GM23338 (cell line): ENCODE measurements around the gene STXBP5L. TPM values are rescaled to one million over a fixed set of nuclear protein-coding genes. Genes with fewer than 3 reads are reported as not detected.

Source experiments
- ATAC-seq: fragments of 200-7000 bp; cut with Tn5 transposase; 3 replicates; pipeline ENCODE4 v1.9.1; 2020
- DNase-seq: peaks from one replicate; pipeline ENCODE4 v3.0.0-alpha.2; 2015; ENCODE audit warnings: low spot score
- H2AFZ ChIP-seq: fragments of 200-600 bp; sonication (generic); 2 replicates; pipeline ENCODE4 v1.8.0; 2016; ENCODE audit warnings: antibody characterized with exemption, mild to moderate bottlenecking, moderate library complexity
- H3F3A ChIP-seq: fragments of 200-600 bp; sonication (generic); replicated peaks from 2 replicates; pipeline ENCODE4 v1.8.0; 2017; ENCODE audit warnings: antibody characterized with exemption, mixed run types, low read depth
- H3K27ac ChIP-seq: fragments of 200-600 bp; sonication (generic); 2 replicates; pipeline ENCODE4 v1.6.1; 2016; ENCODE audit warnings: low read depth
- H3K27me3 ChIP-seq: fragments of 200-600 bp; sonication (generic); 2 replicates; pipeline ENCODE4 v1.8.0; 2016; ENCODE audit warnings: mild to moderate bottlenecking, mixed run types, moderate library complexity; ENCODE audit not compliant: insufficient read depth
- H3K36me3 ChIP-seq: fragments of 200-600 bp; sonication (generic); 2 replicates; pipeline ENCODE4 v1.8.0; 2016; ENCODE audit warnings: mild to moderate bottlenecking; ENCODE audit not compliant: insufficient read depth
- H3K4me1 ChIP-seq: fragments of 200-600 bp; sonication (generic); 2 replicates; pipeline ENCODE4 v1.8.0; 2016; ENCODE audit warnings: mild to moderate bottlenecking, moderate library complexity; ENCODE audit not compliant: insufficient read depth
- H3K4me2 ChIP-seq: fragments of 200-600 bp; sonication (generic); 2 replicates; pipeline ENCODE4 v1.7.1; 2017; ENCODE audit warnings: mixed run types
- H3K4me3 ChIP-seq: fragments of 200-600 bp; sonication (generic); 2 replicates; pipeline ENCODE4 v1.6.1; 2016; ENCODE audit warnings: mixed run types
- H3K79me2 ChIP-seq: fragments of 200-600 bp; sonication (generic); replicated peaks from 2 replicates; pipeline ENCODE4 v1.8.0; 2017; ENCODE audit warnings: mild to moderate bottlenecking; ENCODE audit not compliant: insufficient read depth
- H3K9me2 ChIP-seq: fragments of 200-600 bp; sonication (generic); 2 replicates; pipeline ENCODE4 v1.8.0; 2017; ENCODE audit not compliant: insufficient read depth
- H4K20me1 ChIP-seq: fragments of 200-600 bp; sonication (generic); replicated peaks from 2 replicates; pipeline ENCODE4 v1.8.0; 2017; ENCODE audit warnings: mild to moderate bottlenecking; ENCODE audit not compliant: insufficient read depth
- H3K27ac Mint-ChIP-seq: 2 replicates; pipeline ENCODE4 v1.8.0; 2020; ENCODE audit warnings: inconsistent platforms, mild to moderate bottlenecking, moderate library complexity, mixed read lengths
- H3K27me3 Mint-ChIP-seq: 3 replicates; pipeline ENCODE4 v1.8.0; 2022; ENCODE audit warnings: low read depth, mild to moderate bottlenecking, moderate library complexity, mixed read lengths, inconsistent platforms; ENCODE audit not compliant: insufficient read depth, poor library complexity
- H3K36me3 Mint-ChIP-seq: 3 replicates; pipeline ENCODE4 v1.8.0; 2021; ENCODE audit warnings: low read depth, mild to moderate bottlenecking, inconsistent platforms, moderate library complexity, mixed read lengths
- H3K4me1 Mint-ChIP-seq: 3 replicates; pipeline ENCODE4 v1.8.0; 2020; ENCODE audit warnings: mild to moderate bottlenecking, inconsistent platforms, mixed read lengths
- H3K4me3 Mint-ChIP-seq: 3 replicates; pipeline ENCODE4 v1.8.0; 2021; ENCODE audit warnings: moderate library complexity, mild to moderate bottlenecking, inconsistent platforms, mixed read lengths
- H3K9me3 Mint-ChIP-seq: 3 replicates; pipeline ENCODE4 v1.8.0; 2020; ENCODE audit warnings: moderate library complexity, mild to moderate bottlenecking, inconsistent platforms, mixed read lengths
- CREB1 ChIP-seq: fragments of 250-450 bp; sonication (Bioruptor Pico); IDR thresholded peaks from 2 replicates; pipeline ENCODE4 v1.5.0; 2020; ENCODE audit warnings: low read depth, mild to moderate bottlenecking, moderate library complexity
- EZH2 ChIP-seq: fragments of 200-600 bp; sonication (generic); IDR thresholded peaks from one replicate; pipeline ENCODE4 v1.8.0; 2017; ENCODE audit warnings: antibody characterized with exemption, mild to moderate bottlenecking, low read depth; ENCODE audit not compliant: unreplicated experiment
- EZH2phosphoT487 ChIP-seq: fragments of 200-600 bp; sonication (generic); IDR thresholded peaks from one replicate; pipeline ENCODE4 v1.8.1; 2018; ENCODE audit warnings: antibody characterized with exemption; ENCODE audit not compliant: unreplicated experiment
- JUNB ChIP-seq: IDR thresholded peaks from one replicate; pipeline ENCODE4 v1.6.1; 2016; ENCODE audit warnings: antibody characterized with exemption; ENCODE audit not compliant: unreplicated experiment
- NANOG ChIP-seq: IDR thresholded peaks from 2 replicates; pipeline ENCODE4 v1.6.1; 2016; ENCODE audit warnings: antibody characterized with exemption, borderline replicate concordance
- STAT1 ChIP-seq: IDR thresholded peaks from one replicate; pipeline ENCODE4 v1.6.1; 2016; ENCODE audit warnings: antibody characterized with exemption; ENCODE audit not compliant: unreplicated experiment
- ZNF114 ChIP-seq: fragments of 250-450 bp; sonication (Bioruptor Pico); IDR thresholded peaks from 2 replicates; pipeline ENCODE4 v1.5.0; 2020; ENCODE audit warnings: mild to moderate bottlenecking, moderate library complexity
- polyA plus RNA-seq: library from polyadenylated mRNA; unstranded; fragments of >200 nt; fragmentation: Nextera tagmentation; extraction: Ambion mirVana; gene quantifications from 2 replicates; pipeline ENCODE4 v1.2.1, GENCODE V29; 2016
- total RNA-seq: library from RNA; depleted of rRNA; stranded (reverse); fragments of >200 nt; shearing (Covaris generic); gene quantifications from 2 replicates; pipeline ENCODE4 v1.2.3, GENCODE V29; 2014
- TF ChIP-seq, protein P1 (sequence below): fragments of 250-450 bp; sonication (Bioruptor Pico); IDR thresholded peaks from 2 replicates; pipeline ENCODE4 v1.5.0; 2020; ENCODE audit warnings: mild to moderate bottlenecking, moderate library complexity
- TF ChIP-seq, protein P2 (sequence below): IDR thresholded peaks from 2 replicates; pipeline ENCODE4 v1.6.1; 2016; ENCODE audit warnings: antibody characterized with exemption
- TF ChIP-seq, protein P3 (sequence below), 2 experiments: fragments of 200-600 bp in 1 of 2; sonication (generic) in 1 of 2; conservative IDR thresholded peaks; 2 replicates each; pipeline versions ENCODE4 v1.5.1 to v1.6.1; 2016 to 2017; ENCODE audit warnings: antibody characterized with exemption in 2 of 2, low read depth in 2 of 2, mild to moderate bottlenecking in 2 of 2, moderate library complexity in 1 of 2

STXBP5L gene
- total and polyA plus RNA-seq, 2 experiments from 2014 or later, result 4.2 to 6.0 TPM

DNA sequence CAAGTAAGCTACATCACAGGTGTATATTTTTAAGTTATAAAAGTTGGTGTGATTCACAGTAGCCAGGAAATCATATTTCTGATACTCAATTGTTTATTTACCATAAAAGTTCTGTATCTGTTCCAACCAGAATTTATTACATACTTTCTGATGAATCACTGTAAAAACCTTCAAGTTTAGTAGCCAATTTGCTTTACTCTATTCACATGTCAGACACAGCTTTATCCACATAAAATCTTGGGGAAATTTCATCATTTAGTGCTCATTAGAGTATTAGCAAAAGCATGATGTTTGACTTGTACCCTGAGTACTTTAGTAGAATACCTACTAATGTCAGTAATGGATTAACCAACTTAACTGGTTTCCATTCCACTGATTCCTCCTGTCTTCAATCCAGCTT lies 388.0 kb downstream of the STXBP5L start:
- no peaks in the 10 kb centered on the region for H3K9me3 Mint-ChIP-seq
- H3K27ac Mint-ChIP-seq, result no peak overlapping the region
- H3K27me3 ChIP-seq, result no peaks in the 10 kb centered on the region
- no peak for TF ChIP-seq JUNB
- TF ChIP-seq, protein P1, sequence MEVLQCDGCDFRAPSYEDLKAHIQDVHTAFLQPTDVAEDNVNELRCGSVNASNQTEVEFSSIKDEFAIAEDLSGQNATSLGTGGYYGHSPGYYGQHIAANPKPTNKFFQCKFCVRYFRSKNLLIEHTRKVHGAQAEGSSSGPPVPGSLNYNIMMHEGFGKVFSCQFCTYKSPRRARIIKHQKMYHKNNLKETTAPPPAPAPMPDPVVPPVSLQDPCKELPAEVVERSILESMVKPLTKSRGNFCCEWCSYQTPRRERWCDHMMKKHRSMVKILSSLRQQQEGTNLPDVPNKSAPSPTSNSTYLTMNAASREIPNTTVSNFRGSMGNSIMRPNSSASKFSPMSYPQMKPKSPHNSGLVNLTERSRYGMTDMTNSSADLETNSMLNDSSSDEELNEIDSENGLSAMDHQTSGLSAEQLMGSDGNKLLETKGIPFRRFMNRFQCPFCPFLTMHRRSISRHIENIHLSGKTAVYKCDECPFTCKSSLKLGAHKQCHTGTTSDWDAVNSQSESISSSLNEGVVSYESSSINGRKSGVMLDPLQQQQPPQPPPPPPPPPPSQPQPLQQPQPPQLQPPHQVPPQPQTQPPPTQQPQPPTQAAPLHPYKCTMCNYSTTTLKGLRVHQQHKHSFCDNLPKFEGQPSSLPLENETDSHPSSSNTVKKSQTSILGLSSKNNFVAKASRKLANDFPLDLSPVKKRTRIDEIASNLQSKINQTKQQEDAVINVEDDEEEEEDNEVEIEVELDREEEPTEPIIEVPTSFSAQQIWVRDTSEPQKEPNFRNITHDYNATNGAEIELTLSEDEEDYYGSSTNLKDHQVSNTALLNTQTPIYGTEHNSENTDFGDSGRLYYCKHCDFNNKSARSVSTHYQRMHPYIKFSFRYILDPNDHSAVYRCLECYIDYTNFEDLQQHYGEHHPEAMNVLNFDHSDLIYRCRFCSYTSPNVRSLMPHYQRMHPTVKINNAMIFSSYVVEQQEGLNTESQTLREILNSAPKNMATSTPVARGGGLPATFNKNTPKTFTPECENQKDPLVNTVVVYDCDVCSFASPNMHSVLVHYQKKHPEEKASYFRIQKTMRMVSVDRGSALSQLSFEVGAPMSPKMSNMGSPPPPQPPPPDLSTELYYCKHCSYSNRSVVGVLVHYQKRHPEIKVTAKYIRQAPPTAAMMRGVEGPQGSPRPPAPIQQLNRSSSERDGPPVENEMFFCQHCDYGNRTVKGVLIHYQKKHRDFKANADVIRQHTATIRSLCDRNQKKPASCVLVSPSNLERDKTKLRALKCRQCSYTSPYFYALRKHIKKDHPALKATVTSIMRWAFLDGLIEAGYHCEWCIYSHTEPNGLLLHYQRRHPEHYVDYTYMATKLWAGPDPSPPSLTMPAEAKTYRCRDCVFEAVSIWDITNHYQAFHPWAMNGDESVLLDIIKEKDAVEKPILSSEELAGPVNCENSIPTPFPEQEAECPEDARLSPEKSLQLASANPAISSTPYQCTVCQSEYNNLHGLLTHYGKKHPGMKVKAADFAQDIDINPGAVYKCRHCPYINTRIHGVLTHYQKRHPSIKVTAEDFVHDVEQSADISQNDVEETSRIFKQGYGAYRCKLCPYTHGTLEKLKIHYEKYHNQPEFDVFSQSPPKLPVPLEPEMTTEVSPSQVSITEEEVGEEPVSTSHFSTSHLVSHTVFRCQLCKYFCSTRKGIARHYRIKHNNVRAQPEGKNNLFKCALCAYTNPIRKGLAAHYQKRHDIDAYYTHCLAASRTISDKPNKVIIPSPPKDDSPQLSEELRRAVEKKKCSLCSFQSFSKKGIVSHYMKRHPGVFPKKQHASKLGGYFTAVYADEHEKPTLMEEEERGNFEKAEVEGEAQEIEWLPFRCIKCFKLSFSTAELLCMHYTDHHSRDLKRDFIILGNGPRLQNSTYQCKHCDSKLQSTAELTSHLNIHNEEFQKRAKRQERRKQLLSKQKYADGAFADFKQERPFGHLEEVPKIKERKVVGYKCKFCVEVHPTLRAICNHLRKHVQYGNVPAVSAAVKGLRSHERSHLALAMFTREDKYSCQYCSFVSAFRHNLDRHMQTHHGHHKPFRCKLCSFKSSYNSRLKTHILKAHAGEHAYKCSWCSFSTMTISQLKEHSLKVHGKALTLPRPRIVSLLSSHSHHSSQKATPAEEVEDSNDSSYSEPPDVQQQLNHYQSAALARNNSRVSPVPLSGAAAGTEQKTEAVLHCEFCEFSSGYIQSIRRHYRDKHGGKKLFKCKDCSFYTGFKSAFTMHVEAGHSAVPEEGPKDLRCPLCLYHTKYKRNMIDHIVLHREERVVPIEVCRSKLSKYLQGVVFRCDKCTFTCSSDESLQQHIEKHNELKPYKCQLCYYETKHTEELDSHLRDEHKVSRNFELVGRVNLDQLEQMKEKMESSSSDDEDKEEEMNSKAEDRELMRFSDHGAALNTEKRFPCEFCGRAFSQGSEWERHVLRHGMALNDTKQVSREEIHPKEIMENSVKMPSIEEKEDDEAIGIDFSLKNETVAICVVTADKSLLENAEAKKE (CRISPR knock-in tag), result no peak
- no peaks in the 10 kb centered on the region for H3K4me1 ChIP-seq
- H2AFZ ChIP-seq, result no peak overlapping the region
- ATAC-seq (no peak), DNase-seq (no peak)
- no peaks in the 10 kb centered on the region for H3K79me2 ChIP-seq
- H3K4me3 ChIP-seq, result no peak overlapping the region
- no peaks in the 10 kb centered on the region for H3F3A ChIP-seq
- no peaks in the 10 kb centered on the region for H3K9me2 ChIP-seq
- H4K20me1 ChIP-seq, result no peaks in the 10 kb centered on the region
- no peak overlapping the region for H3K4me2 ChIP-seq
- H3K27me3 Mint-ChIP-seq, result no peaks in the 10 kb centered on the region
- no peak overlapping the region for H3K4me3 Mint-ChIP-seq
- H3K4me1 Mint-ChIP-seq, result no peaks in the 10 kb centered on the region
- H3K27ac ChIP-seq, result no peak overlapping the region
- H3K36me3 Mint-ChIP-seq, result no peaks in the 10 kb centered on the region
- no peaks in the 10 kb centered on the region for H3K36me3 ChIP-seq

DNA sequence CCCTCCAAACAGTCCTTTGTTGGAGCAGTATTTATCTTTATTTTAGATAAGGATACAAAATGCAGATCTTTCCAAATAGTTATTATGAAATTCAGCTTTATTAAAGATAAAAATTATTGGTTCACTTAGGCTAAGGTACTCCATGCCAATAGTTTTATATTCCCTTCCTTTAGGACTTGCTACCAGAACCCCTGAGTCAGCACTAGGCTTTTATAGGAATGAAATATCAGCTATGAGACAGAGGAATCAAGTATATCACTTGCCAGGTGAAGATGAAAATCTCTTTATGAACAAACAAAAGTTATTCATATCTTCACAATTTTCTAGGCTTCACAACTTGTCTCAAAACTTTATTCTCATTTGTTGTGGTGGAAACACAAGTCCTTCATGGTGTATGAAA lies 416.3 kb downstream of the STXBP5L start:
- peaks cover 1% of the 10 kb centered on the region for H3K27me3 Mint-ChIP-seq
- no peaks in the 10 kb centered on the region for H3K9me3 Mint-ChIP-seq
- H2AFZ ChIP-seq, result no peak overlapping the region
- H3K9me2 ChIP-seq, result no peaks in the 10 kb centered on the region
- no peaks in the 10 kb centered on the region for H3F3A ChIP-seq
- H3K36me3 Mint-ChIP-seq, result no peaks in the 10 kb centered on the region
- no peak for ATAC-seq
- DNase-seq, result no peak
- no peaks in the 10 kb centered on the region for H4K20me1 ChIP-seq
- H3K79me2 ChIP-seq, result no peaks in the 10 kb centered on the region
- no peak overlapping the region for H3K4me3 Mint-ChIP-seq
- H3K4me2 ChIP-seq, result no peak overlapping the region
- no peak overlapping the region for H3K27ac ChIP-seq
- no peaks in the 10 kb centered on the region for H3K27me3 ChIP-seq
- no peak overlapping the region for H3K4me3 ChIP-seq
- no peaks in the 10 kb centered on the region for H3K36me3 ChIP-seq
- no peaks in the 10 kb centered on the region for H3K4me1 ChIP-seq
- no peaks in the 10 kb centered on the region for H3K4me1 Mint-ChIP-seq
- no peak overlapping the region for H3K27ac Mint-ChIP-seq
- no peak for TF ChIP-seq CREB1 (CRISPR knock-in tag)
- TF ChIP-seq NANOG, result no peak
- no peak for TF ChIP-seq EZH2
- TF ChIP-seq, protein P2, sequence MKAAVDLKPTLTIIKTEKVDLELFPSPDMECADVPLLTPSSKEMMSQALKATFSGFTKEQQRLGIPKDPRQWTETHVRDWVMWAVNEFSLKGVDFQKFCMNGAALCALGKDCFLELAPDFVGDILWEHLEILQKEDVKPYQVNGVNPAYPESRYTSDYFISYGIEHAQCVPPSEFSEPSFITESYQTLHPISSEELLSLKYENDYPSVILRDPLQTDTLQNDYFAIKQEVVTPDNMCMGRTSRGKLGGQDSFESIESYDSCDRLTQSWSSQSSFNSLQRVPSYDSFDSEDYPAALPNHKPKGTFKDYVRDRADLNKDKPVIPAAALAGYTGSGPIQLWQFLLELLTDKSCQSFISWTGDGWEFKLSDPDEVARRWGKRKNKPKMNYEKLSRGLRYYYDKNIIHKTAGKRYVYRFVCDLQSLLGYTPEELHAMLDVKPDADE, result no peak
- no peak for TF ChIP-seq ZNF114
- TF ChIP-seq JUNB, result no peak
- TF ChIP-seq, protein P3, sequence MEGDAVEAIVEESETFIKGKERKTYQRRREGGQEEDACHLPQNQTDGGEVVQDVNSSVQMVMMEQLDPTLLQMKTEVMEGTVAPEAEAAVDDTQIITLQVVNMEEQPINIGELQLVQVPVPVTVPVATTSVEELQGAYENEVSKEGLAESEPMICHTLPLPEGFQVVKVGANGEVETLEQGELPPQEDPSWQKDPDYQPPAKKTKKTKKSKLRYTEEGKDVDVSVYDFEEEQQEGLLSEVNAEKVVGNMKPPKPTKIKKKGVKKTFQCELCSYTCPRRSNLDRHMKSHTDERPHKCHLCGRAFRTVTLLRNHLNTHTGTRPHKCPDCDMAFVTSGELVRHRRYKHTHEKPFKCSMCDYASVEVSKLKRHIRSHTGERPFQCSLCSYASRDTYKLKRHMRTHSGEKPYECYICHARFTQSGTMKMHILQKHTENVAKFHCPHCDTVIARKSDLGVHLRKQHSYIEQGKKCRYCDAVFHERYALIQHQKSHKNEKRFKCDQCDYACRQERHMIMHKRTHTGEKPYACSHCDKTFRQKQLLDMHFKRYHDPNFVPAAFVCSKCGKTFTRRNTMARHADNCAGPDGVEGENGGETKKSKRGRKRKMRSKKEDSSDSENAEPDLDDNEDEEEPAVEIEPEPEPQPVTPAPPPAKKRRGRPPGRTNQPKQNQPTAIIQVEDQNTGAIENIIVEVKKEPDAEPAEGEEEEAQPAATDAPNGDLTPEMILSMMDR (conservative IDR thresholded peaks at IDR 0.05; ENCODE audit: low read depth in 2 of 2), result no peak
- no peak for TF ChIP-seq EZH2phosphoT487
- no peak for TF ChIP-seq STAT1
